Measurements from ENCODE around the gene NDUFB7. TPM values are rescaled to one million over a fixed set of nuclear protein-coding genes. Genes with fewer than 3 reads are reported as not detected.

Gene NDUFB7
- total and polyA plus RNA-seq, 2 experiments from 2014 or later = 289 to 463 TPM

- no peak overlapping the region for H3K4me2 ChIP-seq
- ATAC-seq = no peak
- Mint-ChIP-seq H3K27ac (no peak overlapping the region), H3K4me1 (peaks cover 11% of the 10 kb centered on the region), H3K9me3 (no peaks in the 10 kb centered on the region; the same call in 2 of the 3 replicates), H3K36me3 (ENCODE audit: low read depth) (peaks cover 4% of the 10 kb centered on the region; the same call in 1 of the 3 replicates), H3K27me3 (ENCODE audit: insufficient read depth, low read depth, poor library complexity) (peaks cover 18% of the 10 kb centered on the region), H3K4me3 (no peak overlapping the region)
- no peak overlapping the region for H3K4me3 ChIP-seq
- peaks cover 22% of the 10 kb centered on the region for H4K20me1 ChIP-seq (replicated peaks; ENCODE audit: insufficient read depth)
- peaks cover 15% of the 10 kb centered on the region for H3K4me1 ChIP-seq (ENCODE audit: insufficient read depth)
- H3K27ac ChIP-seq (ENCODE audit: low read depth) = no peak overlapping the region
- TF ChIP-seq, protein P1, sequence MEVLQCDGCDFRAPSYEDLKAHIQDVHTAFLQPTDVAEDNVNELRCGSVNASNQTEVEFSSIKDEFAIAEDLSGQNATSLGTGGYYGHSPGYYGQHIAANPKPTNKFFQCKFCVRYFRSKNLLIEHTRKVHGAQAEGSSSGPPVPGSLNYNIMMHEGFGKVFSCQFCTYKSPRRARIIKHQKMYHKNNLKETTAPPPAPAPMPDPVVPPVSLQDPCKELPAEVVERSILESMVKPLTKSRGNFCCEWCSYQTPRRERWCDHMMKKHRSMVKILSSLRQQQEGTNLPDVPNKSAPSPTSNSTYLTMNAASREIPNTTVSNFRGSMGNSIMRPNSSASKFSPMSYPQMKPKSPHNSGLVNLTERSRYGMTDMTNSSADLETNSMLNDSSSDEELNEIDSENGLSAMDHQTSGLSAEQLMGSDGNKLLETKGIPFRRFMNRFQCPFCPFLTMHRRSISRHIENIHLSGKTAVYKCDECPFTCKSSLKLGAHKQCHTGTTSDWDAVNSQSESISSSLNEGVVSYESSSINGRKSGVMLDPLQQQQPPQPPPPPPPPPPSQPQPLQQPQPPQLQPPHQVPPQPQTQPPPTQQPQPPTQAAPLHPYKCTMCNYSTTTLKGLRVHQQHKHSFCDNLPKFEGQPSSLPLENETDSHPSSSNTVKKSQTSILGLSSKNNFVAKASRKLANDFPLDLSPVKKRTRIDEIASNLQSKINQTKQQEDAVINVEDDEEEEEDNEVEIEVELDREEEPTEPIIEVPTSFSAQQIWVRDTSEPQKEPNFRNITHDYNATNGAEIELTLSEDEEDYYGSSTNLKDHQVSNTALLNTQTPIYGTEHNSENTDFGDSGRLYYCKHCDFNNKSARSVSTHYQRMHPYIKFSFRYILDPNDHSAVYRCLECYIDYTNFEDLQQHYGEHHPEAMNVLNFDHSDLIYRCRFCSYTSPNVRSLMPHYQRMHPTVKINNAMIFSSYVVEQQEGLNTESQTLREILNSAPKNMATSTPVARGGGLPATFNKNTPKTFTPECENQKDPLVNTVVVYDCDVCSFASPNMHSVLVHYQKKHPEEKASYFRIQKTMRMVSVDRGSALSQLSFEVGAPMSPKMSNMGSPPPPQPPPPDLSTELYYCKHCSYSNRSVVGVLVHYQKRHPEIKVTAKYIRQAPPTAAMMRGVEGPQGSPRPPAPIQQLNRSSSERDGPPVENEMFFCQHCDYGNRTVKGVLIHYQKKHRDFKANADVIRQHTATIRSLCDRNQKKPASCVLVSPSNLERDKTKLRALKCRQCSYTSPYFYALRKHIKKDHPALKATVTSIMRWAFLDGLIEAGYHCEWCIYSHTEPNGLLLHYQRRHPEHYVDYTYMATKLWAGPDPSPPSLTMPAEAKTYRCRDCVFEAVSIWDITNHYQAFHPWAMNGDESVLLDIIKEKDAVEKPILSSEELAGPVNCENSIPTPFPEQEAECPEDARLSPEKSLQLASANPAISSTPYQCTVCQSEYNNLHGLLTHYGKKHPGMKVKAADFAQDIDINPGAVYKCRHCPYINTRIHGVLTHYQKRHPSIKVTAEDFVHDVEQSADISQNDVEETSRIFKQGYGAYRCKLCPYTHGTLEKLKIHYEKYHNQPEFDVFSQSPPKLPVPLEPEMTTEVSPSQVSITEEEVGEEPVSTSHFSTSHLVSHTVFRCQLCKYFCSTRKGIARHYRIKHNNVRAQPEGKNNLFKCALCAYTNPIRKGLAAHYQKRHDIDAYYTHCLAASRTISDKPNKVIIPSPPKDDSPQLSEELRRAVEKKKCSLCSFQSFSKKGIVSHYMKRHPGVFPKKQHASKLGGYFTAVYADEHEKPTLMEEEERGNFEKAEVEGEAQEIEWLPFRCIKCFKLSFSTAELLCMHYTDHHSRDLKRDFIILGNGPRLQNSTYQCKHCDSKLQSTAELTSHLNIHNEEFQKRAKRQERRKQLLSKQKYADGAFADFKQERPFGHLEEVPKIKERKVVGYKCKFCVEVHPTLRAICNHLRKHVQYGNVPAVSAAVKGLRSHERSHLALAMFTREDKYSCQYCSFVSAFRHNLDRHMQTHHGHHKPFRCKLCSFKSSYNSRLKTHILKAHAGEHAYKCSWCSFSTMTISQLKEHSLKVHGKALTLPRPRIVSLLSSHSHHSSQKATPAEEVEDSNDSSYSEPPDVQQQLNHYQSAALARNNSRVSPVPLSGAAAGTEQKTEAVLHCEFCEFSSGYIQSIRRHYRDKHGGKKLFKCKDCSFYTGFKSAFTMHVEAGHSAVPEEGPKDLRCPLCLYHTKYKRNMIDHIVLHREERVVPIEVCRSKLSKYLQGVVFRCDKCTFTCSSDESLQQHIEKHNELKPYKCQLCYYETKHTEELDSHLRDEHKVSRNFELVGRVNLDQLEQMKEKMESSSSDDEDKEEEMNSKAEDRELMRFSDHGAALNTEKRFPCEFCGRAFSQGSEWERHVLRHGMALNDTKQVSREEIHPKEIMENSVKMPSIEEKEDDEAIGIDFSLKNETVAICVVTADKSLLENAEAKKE (CRISPR knock-in tag; IDR thresholded peaks at IDR 0.05) = no peak
- TF ChIP-seq CREB1 (CRISPR knock-in tag; IDR thresholded peaks at IDR 0.05; ENCODE audit: low read depth) (no peak), ZNF331 (CRISPR knock-in tag; IDR thresholded peaks at IDR 0.05; ENCODE audit: low read depth) (no peak), ZNF114 (CRISPR knock-in tag; IDR thresholded peaks at IDR 0.05) (no peak), STAT1 (IDR thresholded peaks at IDR 0.05; ENCODE audit: unreplicated experiment) (no peak), POLR2AphosphoS5 (IDR thresholded peaks at IDR 0.05; ENCODE audit: low read depth) (no peak), EZH2 (IDR thresholded peaks at IDR 0.05; ENCODE audit: low read depth, unreplicated experiment) (no peak), ETS1 (IDR thresholded peaks at IDR 0.05) (no peak), NANOG (IDR thresholded peaks at IDR 0.05; ENCODE audit: borderline replicate concordance) (no peak)
- TF ChIP-seq, protein P2, sequence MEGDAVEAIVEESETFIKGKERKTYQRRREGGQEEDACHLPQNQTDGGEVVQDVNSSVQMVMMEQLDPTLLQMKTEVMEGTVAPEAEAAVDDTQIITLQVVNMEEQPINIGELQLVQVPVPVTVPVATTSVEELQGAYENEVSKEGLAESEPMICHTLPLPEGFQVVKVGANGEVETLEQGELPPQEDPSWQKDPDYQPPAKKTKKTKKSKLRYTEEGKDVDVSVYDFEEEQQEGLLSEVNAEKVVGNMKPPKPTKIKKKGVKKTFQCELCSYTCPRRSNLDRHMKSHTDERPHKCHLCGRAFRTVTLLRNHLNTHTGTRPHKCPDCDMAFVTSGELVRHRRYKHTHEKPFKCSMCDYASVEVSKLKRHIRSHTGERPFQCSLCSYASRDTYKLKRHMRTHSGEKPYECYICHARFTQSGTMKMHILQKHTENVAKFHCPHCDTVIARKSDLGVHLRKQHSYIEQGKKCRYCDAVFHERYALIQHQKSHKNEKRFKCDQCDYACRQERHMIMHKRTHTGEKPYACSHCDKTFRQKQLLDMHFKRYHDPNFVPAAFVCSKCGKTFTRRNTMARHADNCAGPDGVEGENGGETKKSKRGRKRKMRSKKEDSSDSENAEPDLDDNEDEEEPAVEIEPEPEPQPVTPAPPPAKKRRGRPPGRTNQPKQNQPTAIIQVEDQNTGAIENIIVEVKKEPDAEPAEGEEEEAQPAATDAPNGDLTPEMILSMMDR (conservative IDR thresholded peaks at IDR 0.05; ENCODE audit: low read depth in 2 of 2) = no peak
- H3K36me3 ChIP-seq (ENCODE audit: insufficient read depth) = no peaks in the 10 kb centered on the region; the same call in 1 of the 2 replicates
- 0 out of 2 replicates have a peak, but pooled peaks cover 7% of the 10 kb centered on the region for H3F3A ChIP-seq (replicated peaks; ENCODE audit: low read depth)
- H2AFZ ChIP-seq = no peak overlapping the region
- no peaks in the 10 kb centered on the region for H3K27me3 ChIP-seq (ENCODE audit: insufficient read depth)
- H3K79me2 ChIP-seq (replicated peaks; ENCODE audit: insufficient read depth) = peaks cover 74% of the 10 kb centered on the region
- 0 out of 2 replicates have a peak, but pooled peaks cover 4% of the 10 kb centered on the region for H3K9me2 ChIP-seq (ENCODE audit: insufficient read depth)
- no peak for DNase-seq (ENCODE audit: low spot score)
Observed at GRCh38 chr19:14533450-14533849, 38.4 kb downstream of the NDUFB7 start.

Measured in GM23338 (cell line).